ENCODE data around the gene SBF1.

Gene SBF1

GRCh38 chr22:50425179-50425916 is 49.5 kb downstream of the SBF1 start:
- no peak overlapping the region for H3K27ac ChIP-seq (ENCODE audit: low read depth, low read length)
- no peak overlapping the region for H3K4me3 ChIP-seq (ENCODE audit: low read depth in 1 of 5, low read length in 5 of 5)
- H3K27me3 ChIP-seq (ENCODE audit: control insufficient read depth in 5 of 5, insufficient read depth in 4 of 5, low read length in 5 of 5) = no peaks in the 10 kb centered on the region
- H3K9ac ChIP-seq (ENCODE audit: low read length in 5 of 5) = no peak overlapping the region
- no peaks in the 10 kb centered on the region for H3K4me1 ChIP-seq (ENCODE audit: control insufficient read depth in 5 of 5, insufficient read depth in 5 of 5, low read length in 5 of 5)
- no peaks in the 10 kb centered on the region for H3K9me3 ChIP-seq (ENCODE audit: control insufficient read depth in 5 of 5, low read length in 5 of 5)
- H3K36me3 ChIP-seq (ENCODE audit: control insufficient read depth in 5 of 5, insufficient read depth in 5 of 5, low read length in 5 of 5) = peaks cover 8 to 83% (median 59%) of the 10 kb centered on the region in 5 donors

- Histone ChIP-seq H3K9ac (ENCODE audit: low read length in 5 of 5) (no peak overlapping the region), H3K4me1 (ENCODE audit: control insufficient read depth in 5 of 5, insufficient read depth in 5 of 5, low read length in 5 of 5) (no peaks in the 10 kb centered on the region), H3K4me3 (ENCODE audit: low read depth in 1 of 5, low read length in 5 of 5) (no peak overlapping the region), H3K36me3 (ENCODE audit: control insufficient read depth in 5 of 5, insufficient read depth in 5 of 5, low read length in 5 of 5) (peaks cover 8 to 84% (median 64%) of the 10 kb centered on the region in 5 donors), H3K27me3 (ENCODE audit: control insufficient read depth in 5 of 5, insufficient read depth in 4 of 5, low read length in 5 of 5) (no peaks in the 10 kb centered on the region), H3K27ac (ENCODE audit: low read depth, low read length) (no peak overlapping the region), H3K9me3 (ENCODE audit: control insufficient read depth in 5 of 5, low read length in 5 of 5) (no peaks in the 10 kb centered on the region)
Measured at GRCh38 chr22:50423956-50424355, 50.9 kb downstream of the SBF1 start.

GRCh38 chr22:50422961-50423815 is 51.6 kb downstream of the SBF1 start:
- Histone ChIP-seq H3K36me3 (ENCODE audit: control insufficient read depth in 5 of 5, insufficient read depth in 5 of 5, low read length in 5 of 5) (peaks cover 6 to 81% (median 65%) of the 10 kb centered on the region in 5 donors), H3K27ac (ENCODE audit: low read depth, low read length) (no peak overlapping the region), H3K9ac (ENCODE audit: low read length in 5 of 5) (no peak overlapping the region), H3K4me3 (ENCODE audit: low read depth in 1 of 5, low read length in 5 of 5) (no peak overlapping the region), H3K4me1 (ENCODE audit: control insufficient read depth in 5 of 5, insufficient read depth in 5 of 5, low read length in 5 of 5) (no peaks in the 10 kb centered on the region), H3K9me3 (ENCODE audit: control insufficient read depth in 5 of 5, low read length in 5 of 5) (no peaks in the 10 kb centered on the region), H3K27me3 (ENCODE audit: control insufficient read depth in 5 of 5, insufficient read depth in 4 of 5, low read length in 5 of 5) (no peaks in the 10 kb centered on the region)

- Histone ChIP-seq H3K27ac (ENCODE audit: low read depth, low read length) (no peak overlapping the region), H3K9me3 (ENCODE audit: control insufficient read depth in 5 of 5, low read length in 5 of 5) (no peaks in the 10 kb centered on the region), H3K9ac (ENCODE audit: low read length in 5 of 5) (no peak overlapping the region), H3K4me1 (ENCODE audit: control insufficient read depth in 5 of 5, insufficient read depth in 5 of 5, low read length in 5 of 5) (peaks cover 0 to 7% (median 2%) of the 10 kb centered on the region in 5 donors), H3K4me3 (ENCODE audit: low read depth in 1 of 5, low read length in 5 of 5) (no peak overlapping the region), H3K27me3 (ENCODE audit: control insufficient read depth in 5 of 5, insufficient read depth in 4 of 5, low read length in 5 of 5) (no peaks in the 10 kb centered on the region), H3K36me3 (ENCODE audit: control insufficient read depth in 5 of 5, insufficient read depth in 5 of 5, low read length in 5 of 5) (peaks cover 9 to 86% (median 76%) of the 10 kb centered on the region in 5 donors)
Measured at GRCh38 chr22:50422046-50422445, 52.8 kb downstream of the SBF1 start.

- H3K9ac ChIP-seq (ENCODE audit: low read length in 5 of 5) = no peak overlapping the region
- H3K4me3 ChIP-seq (ENCODE audit: low read depth in 1 of 5, low read length in 5 of 5) = no peak overlapping the region
- H3K4me1 ChIP-seq (ENCODE audit: control insufficient read depth in 5 of 5, insufficient read depth in 5 of 5, low read length in 5 of 5) = peaks cover 0 to 10% (median 7%) of the 10 kb centered on the region in 5 donors
- no peak overlapping the region for H3K27ac ChIP-seq (ENCODE audit: low read depth, low read length)
- H3K9me3 ChIP-seq (ENCODE audit: control insufficient read depth in 5 of 5, low read length in 5 of 5) = no peaks in the 10 kb centered on the region
- H3K27me3 ChIP-seq (ENCODE audit: control insufficient read depth in 5 of 5, insufficient read depth in 4 of 5, low read length in 5 of 5) = no peaks in the 10 kb centered on the region
- peaks cover 9 to 92% (median 89%) of the 10 kb centered on the region in 5 donors for H3K36me3 ChIP-seq (ENCODE audit: control insufficient read depth in 5 of 5, insufficient read depth in 5 of 5, low read length in 5 of 5)
Measured at GRCh38 chr22:50420581-50420980, 54.3 kb downstream of the SBF1 start.

- Histone ChIP-seq H3K36me3 (ENCODE audit: control insufficient read depth in 5 of 5, insufficient read depth in 5 of 5, low read length in 5 of 5) (peaks cover 5 to 92% (median 89%) of the 10 kb centered on the region in 5 donors), H3K4me3 (ENCODE audit: low read depth in 1 of 5, low read length in 5 of 5) (no peak overlapping the region), H3K27me3 (ENCODE audit: control insufficient read depth in 5 of 5, insufficient read depth in 4 of 5, low read length in 5 of 5) (no peaks in the 10 kb centered on the region), H3K9ac (ENCODE audit: low read length in 5 of 5) (no peak overlapping the region), H3K27ac (ENCODE audit: low read depth, low read length) (no peak overlapping the region), H3K9me3 (ENCODE audit: control insufficient read depth in 5 of 5, low read length in 5 of 5) (no peaks in the 10 kb centered on the region), H3K4me1 (ENCODE audit: control insufficient read depth in 5 of 5, insufficient read depth in 5 of 5, low read length in 5 of 5) (peaks cover 0 to 10% (median 7%) of the 10 kb centered on the region in 5 donors)
Measured at GRCh38 chr22:50420015-50420414, 54.8 kb downstream of the SBF1 start.

GRCh38 chr22:50419116-50419515 is 55.7 kb downstream of the SBF1 start:
- Histone ChIP-seq H3K36me3 (ENCODE audit: control insufficient read depth in 5 of 5, insufficient read depth in 5 of 5, low read length in 5 of 5) (peaks cover 3 to 93% (median 90%) of the 10 kb centered on the region in 5 donors), H3K9ac (ENCODE audit: low read length in 5 of 5) (no peak overlapping the region), H3K9me3 (ENCODE audit: control insufficient read depth in 5 of 5, low read length in 5 of 5) (no peaks in the 10 kb centered on the region), H3K27ac (ENCODE audit: low read depth, low read length) (no peak overlapping the region), H3K4me1 (ENCODE audit: control insufficient read depth in 5 of 5, insufficient read depth in 5 of 5, low read length in 5 of 5) (peaks cover 0 to 10% (median 7%) of the 10 kb centered on the region in 5 donors), H3K4me3 (ENCODE audit: low read depth in 1 of 5, low read length in 5 of 5) (no peak overlapping the region), H3K27me3 (ENCODE audit: control insufficient read depth in 5 of 5, insufficient read depth in 4 of 5, low read length in 5 of 5) (no peaks in the 10 kb centered on the region)

GRCh38 chr22:50418624-50419023 is 56.2 kb downstream of the SBF1 start:
- Histone ChIP-seq H3K27ac (ENCODE audit: low read depth, low read length) (no peak overlapping the region), H3K27me3 (ENCODE audit: control insufficient read depth in 5 of 5, insufficient read depth in 4 of 5, low read length in 5 of 5) (no peaks in the 10 kb centered on the region), H3K9me3 (ENCODE audit: control insufficient read depth in 5 of 5, low read length in 5 of 5) (no peaks in the 10 kb centered on the region), H3K4me1 (ENCODE audit: control insufficient read depth in 5 of 5, insufficient read depth in 5 of 5, low read length in 5 of 5) (peaks cover 0 to 10% (median 7%) of the 10 kb centered on the region in 5 donors), H3K4me3 (ENCODE audit: low read depth in 1 of 5, low read length in 5 of 5) (no peak overlapping the region), H3K36me3 (ENCODE audit: control insufficient read depth in 5 of 5, insufficient read depth in 5 of 5, low read length in 5 of 5) (peaks cover 3 to 93% (median 90%) of the 10 kb centered on the region in 5 donors), H3K9ac (ENCODE audit: low read length in 5 of 5) (no peak overlapping the region)

- H3K27ac ChIP-seq (ENCODE audit: low read depth, low read length) = no peak overlapping the region
- no peaks in the 10 kb centered on the region for H3K9me3 ChIP-seq (ENCODE audit: control insufficient read depth in 5 of 5, low read length in 5 of 5)
- H3K4me1 ChIP-seq (ENCODE audit: control insufficient read depth in 5 of 5, insufficient read depth in 5 of 5, low read length in 5 of 5) = peaks cover 0 to 10% (median 7%) of the 10 kb centered on the region in 5 donors
- H3K36me3 ChIP-seq (ENCODE audit: control insufficient read depth in 5 of 5, insufficient read depth in 5 of 5, low read length in 5 of 5) = peaks cover 3 to 83% (median 79%) of the 10 kb centered on the region in 5 donors
- H3K9ac ChIP-seq (ENCODE audit: low read length in 5 of 5) = no peak overlapping the region
- no peak overlapping the region for H3K4me3 ChIP-seq (ENCODE audit: low read depth in 1 of 5, low read length in 5 of 5)
- no peaks in the 10 kb centered on the region for H3K27me3 ChIP-seq (ENCODE audit: control insufficient read depth in 5 of 5, insufficient read depth in 4 of 5, low read length in 5 of 5)
Measured at GRCh38 chr22:50417411-50418210, 57.2 kb downstream of the SBF1 start.

Measured in subcutaneous abdominal adipose tissue (tissue), 5 donors.